AG04449 (cell line): Measurements from ENCODE around the gene MEAF6.

ENCODE experiments used
- CTCF ChIA-PET: fragments of 350-600 bp; formaldehyde crosslinking; extraction: SDS; loops from one replicate; lab custom pipeline; 2021; ENCODE audit warnings: antibody characterized with exemption; lab: Yijun Ruan, JAX
- POLR2A ChIA-PET: fragments of 400-600, 350-600 bp; formaldehyde crosslinking; extraction: SDS; loops from one replicate; lab custom pipeline; 2020; ENCODE audit warnings: antibody characterized with exemption, inconsistent platforms; lab: Yijun Ruan, JAX
- DNase-seq: peaks from one replicate; pipeline ENCODE4 v3.0.0-alpha.2; 2010; ENCODE audit warnings: low read depth, low spot score
- H3K4me3 ChIP-seq: 2 replicates; pipeline ENCODE4 v1.5.1; 2011; ENCODE audit warnings: low read depth, mild to moderate bottlenecking, control low read depth, low read length
- CTCF ChIP-seq: IDR thresholded peaks from one replicate; pipeline ENCODE4 v1.5.1; 2011; ENCODE audit warnings: mild to moderate bottlenecking, moderate library complexity, low read length, control low read depth, inconsistent platforms; ENCODE audit not compliant: insufficient read depth; ENCODE audit errors: missing control alignments

MEAF6 gene

GRCh38 chr1:37501661-37502060 is 12.9 kb downstream of the MEAF6 start:
- ChIA-PET CTCF (interaction anchor here (7.4 to 9.5 kb wide), 2 partner anchors 12 to 14 kb away, joined by 72 to 96 read pairs; partner anchors contain the start of gene MEAF6), POLR2A (no interaction called here)
- no peak for DNase-seq
- TF ChIP-seq CTCF: no peak
- H3K4me3 ChIP-seq: no peak overlapping the region

DNA sequence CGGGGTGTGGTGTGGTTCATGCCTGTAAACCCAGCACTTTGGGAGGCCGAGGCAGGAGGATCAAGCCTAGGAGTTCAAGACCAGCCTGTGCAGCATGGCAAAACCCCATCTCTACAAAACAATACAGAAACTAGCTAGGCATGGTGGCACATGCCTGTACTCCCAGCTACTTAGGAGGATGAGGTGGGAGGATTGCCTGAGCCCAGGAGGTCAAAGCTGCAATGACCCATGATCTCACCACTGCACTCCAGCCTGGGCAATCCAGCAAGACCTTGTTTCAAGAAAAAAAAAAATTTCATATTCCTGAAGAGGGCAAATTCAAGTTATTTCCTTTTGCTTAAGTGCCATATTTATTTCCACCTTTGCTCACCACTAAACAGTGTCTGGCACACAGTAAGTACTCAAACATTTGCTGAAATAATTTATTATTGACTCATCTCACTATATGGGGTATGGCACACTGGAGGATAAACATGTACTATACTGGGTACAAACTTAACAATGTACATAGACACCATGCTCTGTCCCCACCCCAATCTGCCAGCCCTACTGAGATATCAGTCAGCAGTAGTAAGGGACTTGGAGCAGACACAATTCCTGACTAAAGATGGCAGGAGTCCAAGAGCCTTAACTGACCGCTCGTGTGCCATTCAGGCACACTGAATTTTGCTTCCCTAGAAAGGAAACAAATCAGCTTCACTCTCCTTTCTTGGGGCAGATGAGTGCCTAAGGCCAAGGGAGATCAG is 15.5 kb downstream of the MEAF6 start:
- TF ChIP-seq CTCF: no peak
- no peak for DNase-seq
- ChIA-PET POLR2A (interaction anchor here (1.7 kb wide), 1 partner anchor 12 kb away, joined by 4 read pairs; no protein-coding TSS in a partner anchor), CTCF (interaction anchor here (1.2 to 16.2 kb wide), 7 partner anchors 8 to 182 kb away, joined by 4 to 521 read pairs (median 11); partner anchors contain the start of gene MEAF6)
- no peak overlapping the region for H3K4me3 ChIP-seq

DNA sequence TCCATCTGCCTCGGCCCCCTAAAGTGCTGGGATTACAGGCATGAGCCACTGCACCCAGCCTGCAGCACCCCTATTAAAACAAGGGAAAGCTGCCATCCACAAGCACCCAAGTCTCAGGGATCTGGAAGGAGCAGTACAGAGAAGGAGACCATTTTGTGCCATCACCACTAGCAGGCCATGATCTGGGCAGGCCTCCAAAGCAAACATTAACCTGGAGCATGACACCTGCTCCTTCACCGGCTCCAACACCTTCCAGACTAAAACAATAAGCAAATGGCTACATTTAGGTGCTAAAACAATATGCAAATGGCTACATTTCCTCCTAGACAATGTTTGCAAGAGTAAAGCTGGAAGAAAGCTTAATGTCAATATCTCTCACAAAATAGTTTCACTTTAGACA is 16.7 kb downstream of the MEAF6 start:
- ChIA-PET POLR2A (no interaction called here), CTCF (interaction anchor here (0.9 to 16.2 kb wide), 6 partner anchors 11 to 183 kb away, joined by 3 to 521 read pairs (median 39); partner anchors contain the start of gene MEAF6)
- no peak for TF ChIP-seq CTCF
- DNase-seq: no peak
- no peak overlapping the region for H3K4me3 ChIP-seq

GRCh38 chr1:37495875-37496274 is 18.7 kb downstream of the MEAF6 start:
- TF ChIP-seq CTCF: no peak
- no peak overlapping the region for H3K4me3 ChIP-seq
- POLR2A ChIA-PET: interaction anchor here (0.7 to 0.8 kb wide), 2 partner anchors 8 to 9 kb away, joined by 3 read pairs; no protein-coding TSS in a partner anchor
- CTCF ChIA-PET: interaction anchor here (0.9 to 16.2 kb wide), 6 partner anchors 9 to 39 kb away, joined by 3 to 521 read pairs (median 24); partner anchors contain the start of genes MEAF6 and ZC3H12A
- no peak for DNase-seq

DNA sequence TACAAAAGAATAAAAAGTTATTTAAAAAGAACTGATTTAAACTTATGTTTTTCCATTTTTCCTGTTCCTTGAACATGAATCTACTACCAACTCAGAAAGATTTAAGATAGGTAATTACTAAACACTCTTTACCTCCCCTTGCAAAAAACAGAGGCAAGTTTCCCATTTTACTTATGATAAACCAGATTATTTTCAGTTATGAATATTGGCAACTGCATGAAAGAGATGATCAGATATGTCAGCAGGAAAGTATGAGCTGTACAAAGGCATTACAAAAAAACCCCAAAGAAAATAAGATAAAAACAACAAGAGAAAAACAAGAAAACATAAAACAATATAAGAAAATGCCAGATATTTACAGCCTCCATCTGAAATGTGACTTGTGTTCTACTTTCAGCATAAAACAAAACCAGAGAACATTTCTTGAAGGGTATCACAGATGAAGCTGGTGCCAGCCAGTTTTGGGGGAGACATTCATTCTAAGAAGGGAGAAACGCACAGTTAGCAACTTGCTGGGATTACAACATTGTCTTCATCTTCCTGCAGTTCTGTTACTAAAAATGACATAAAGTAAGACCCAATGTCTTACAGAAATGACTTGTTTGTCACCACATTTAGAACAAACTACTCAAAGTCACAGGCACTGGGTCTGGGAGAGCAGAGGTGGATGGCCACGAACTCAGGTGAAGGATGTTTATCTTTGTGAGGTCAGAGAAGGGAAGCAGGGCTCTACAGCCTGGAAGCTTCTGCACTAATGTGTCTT is 21.0 kb downstream of the MEAF6 start:
- ChIA-PET CTCF (interaction anchor here (1.0 to 16.2 kb wide), 5 partner anchors 10 to 36 kb away, joined by 3 to 521 read pairs (median 4); no protein-coding TSS in a partner anchor), POLR2A (no interaction called here)

More for the DNA sequence above, 21.0 kb downstream of the MEAF6 start:
- DNase-seq: no peak
- TF ChIP-seq CTCF: no peak
- H3K4me3 ChIP-seq: no peak overlapping the region
